GM12891 (cell line): ENCODE results near the gene WRNIP1.
"Not testable (repeated sequence)": the region's sequence is repeated elsewhere in the genome, so short reads cannot be mapped to it uniquely, and the experiment has no call there.

Experiments
- DNase-seq: peaks from one replicate; pipeline ENCODE4 v3.0.0; 2011; ENCODE audit warnings: low spot score; ENCODE audit not compliant: insufficient read length
- FAIRE-seq: peaks from 2 replicates; lab custom pipeline; 2011; peaks lifted over from hg19 to GRCh38; lab: Jason Lieb, UNC
- PAX5 ChIP-seq: IDR thresholded peaks from 2 replicates; pipeline ENCODE4 v1.6.1; 2011; ENCODE audit warnings: low read length, moderate library complexity, mild to moderate bottlenecking; ENCODE audit not compliant: insufficient read depth, severe bottlenecking
- POLR2A ChIP-seq: IDR thresholded peaks from 2 replicates; pipeline ENCODE4 v1.6.1; 2011; ENCODE audit warnings: low read depth, low read length, control low read depth
- POLR2AphosphoS5 ChIP-seq: IDR thresholded peaks from 2 replicates; pipeline ENCODE4 v1.6.1; 2011; ENCODE audit warnings: low read depth, low read length, control low read depth
- POU2F2 ChIP-seq: IDR thresholded peaks from 2 replicates; pipeline ENCODE4 v1.6.1; 2011; ENCODE audit warnings: low read depth, mild to moderate bottlenecking, control low read depth, low read length, moderate library complexity
- SPI1 ChIP-seq: IDR thresholded peaks from 2 replicates; pipeline ENCODE4 v1.6.1; 2011; ENCODE audit warnings: low read depth, low read length, control low read depth
- TAF1 ChIP-seq: IDR thresholded peaks from 2 replicates; pipeline ENCODE4 v1.6.1; 2011; ENCODE audit warnings: low read depth, low read length, control low read depth

The WRNIP1 gene

GRCh38 chr6:2758980-2759379 is 6.2 kb upstream of the WRNIP1 start:
- TF ChIP-seq POU2F2 (no peak), TAF1 (no peak), POLR2A (no peak), POLR2AphosphoS5 (no peak), SPI1 (no peak), PAX5 (no peak)
- DNase-seq (no peak), FAIRE-seq (no peak)

GRCh38 chr6:2760882-2761842 is 4.0 kb upstream of the WRNIP1 start:
- DNase-seq (no peak), FAIRE-seq (no peak)
- TF ChIP-seq POLR2AphosphoS5 (no peak), PAX5 (no peak), POLR2A (no peak), SPI1 (no peak), POU2F2 (no peak), TAF1 (no peak)

- FAIRE-seq, DNase-seq: not testable (repeated sequence)
Measured at GRCh38 chr6:2762868-2763267, 2.3 kb upstream of the WRNIP1 start.

GRCh38 chr6:2763345-2763841 is 1.8 kb upstream of the WRNIP1 start:
- DNase-seq (no peak), FAIRE-seq (no peak)
- TF ChIP-seq POU2F2 (no peak), SPI1 (no peak), POLR2AphosphoS5 (no peak), POLR2A (no peak), PAX5 (no peak)

GRCh38 chr6:2763876-2764540 is 1.2 kb upstream of the WRNIP1 start:
- FAIRE-seq (no peak), DNase-seq (no peak)
- no peak for TF ChIP-seq PAX5
- TF ChIP-seq SPI1: no peak
- TF ChIP-seq TAF1: no peak
- TF ChIP-seq POLR2AphosphoS5: no peak

GRCh38 chr6:2764610-2765165 is 505 bp upstream of the WRNIP1 start:
- FAIRE-seq: peak; percentile 58
- peak; percentile 34 for DNase-seq
- TF ChIP-seq PAX5 (no peak), SPI1 (no peak), POU2F2 (no peak), POLR2AphosphoS5 (peak; percentile 69), TAF1 (peak; percentile 19), POLR2A (peak; percentile 78)

GRCh38 chr6:2765896-2766766 is 938 bp downstream of the WRNIP1 start:
- no peak for TF ChIP-seq TAF1
- TF ChIP-seq POLR2A: no peak
- TF ChIP-seq SPI1: no peak
- TF ChIP-seq PAX5: no peak
- TF ChIP-seq POLR2AphosphoS5: no peak
- no peak for TF ChIP-seq POU2F2
- FAIRE-seq (peak; percentile 65), DNase-seq (peak; percentile 49)

- FAIRE-seq: no peak
- no peak for TF ChIP-seq TAF1
- no peak for TF ChIP-seq PAX5
- no peak for TF ChIP-seq POLR2A
- TF ChIP-seq POU2F2: no peak
- TF ChIP-seq POLR2AphosphoS5: no peak
- no peak for TF ChIP-seq SPI1
- no peak for DNase-seq
Measured at GRCh38 chr6:2766767-2767656, 1.8 kb downstream of the WRNIP1 start.
